ENCODE data around the gene BHLHA15.

BHLHA15 gene

DNA sequence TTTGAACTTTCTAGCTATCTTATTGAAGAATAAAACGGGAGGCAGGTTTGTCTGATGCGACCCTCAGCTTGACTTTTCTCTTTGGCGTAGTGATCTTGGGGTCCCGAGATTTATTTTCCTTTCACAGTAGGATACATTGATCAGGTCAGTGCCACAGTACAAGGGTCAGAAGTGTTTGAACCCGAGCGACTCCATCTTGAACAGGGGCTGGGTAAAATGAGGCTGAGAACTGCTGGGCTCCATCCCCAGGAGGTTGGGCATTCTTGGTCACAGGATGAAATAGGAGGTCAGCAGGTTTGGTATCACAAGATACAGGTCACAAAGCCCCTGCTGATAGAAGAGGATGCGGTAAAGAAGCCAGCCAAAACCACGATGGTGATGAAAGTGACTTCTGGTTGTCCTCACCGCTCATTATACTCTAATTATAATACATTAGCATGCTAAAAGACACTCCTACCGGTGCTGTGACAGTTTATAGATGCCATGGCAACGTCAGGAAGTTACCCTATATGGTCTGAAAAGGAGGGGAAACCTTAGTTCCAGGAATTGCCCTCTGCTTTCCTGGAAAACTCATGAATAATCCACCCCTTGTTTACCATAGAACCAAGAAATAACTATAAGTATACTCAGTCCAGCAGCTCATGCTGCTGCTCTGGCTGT is 43.8 kb downstream of the BHLHA15 start:
- TF ChIP-seq GABPA (IDR thresholded peaks at IDR 0.05; ENCODE audit: low read depth) (no peak), SPI1 (IDR thresholded peaks at IDR 0.05; ENCODE audit: borderline replicate concordance, low read depth) (no peak), REST (IDR thresholded peaks at IDR 0.05; ENCODE audit: insufficient replicate concordance, low read depth) (no peak), POLR2AphosphoS5 (IDR thresholded peaks at IDR 0.05; ENCODE audit: low read depth) (no peak)
- TF ChIP-seq, protein P1, sequence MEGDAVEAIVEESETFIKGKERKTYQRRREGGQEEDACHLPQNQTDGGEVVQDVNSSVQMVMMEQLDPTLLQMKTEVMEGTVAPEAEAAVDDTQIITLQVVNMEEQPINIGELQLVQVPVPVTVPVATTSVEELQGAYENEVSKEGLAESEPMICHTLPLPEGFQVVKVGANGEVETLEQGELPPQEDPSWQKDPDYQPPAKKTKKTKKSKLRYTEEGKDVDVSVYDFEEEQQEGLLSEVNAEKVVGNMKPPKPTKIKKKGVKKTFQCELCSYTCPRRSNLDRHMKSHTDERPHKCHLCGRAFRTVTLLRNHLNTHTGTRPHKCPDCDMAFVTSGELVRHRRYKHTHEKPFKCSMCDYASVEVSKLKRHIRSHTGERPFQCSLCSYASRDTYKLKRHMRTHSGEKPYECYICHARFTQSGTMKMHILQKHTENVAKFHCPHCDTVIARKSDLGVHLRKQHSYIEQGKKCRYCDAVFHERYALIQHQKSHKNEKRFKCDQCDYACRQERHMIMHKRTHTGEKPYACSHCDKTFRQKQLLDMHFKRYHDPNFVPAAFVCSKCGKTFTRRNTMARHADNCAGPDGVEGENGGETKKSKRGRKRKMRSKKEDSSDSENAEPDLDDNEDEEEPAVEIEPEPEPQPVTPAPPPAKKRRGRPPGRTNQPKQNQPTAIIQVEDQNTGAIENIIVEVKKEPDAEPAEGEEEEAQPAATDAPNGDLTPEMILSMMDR (IDR thresholded peaks at IDR 0.05; ENCODE audit: insufficient read depth, low read length) = no peak
- DNase-seq (ENCODE audit: low read depth in 1 of 2, low spot score in 1 of 2) = no peak
- Histone ChIP-seq H3K27ac (replicated peaks) (no peak overlapping the region), H3K4me3 (replicated peaks; ENCODE audit: insufficient read depth, low read length) (no peak overlapping the region), H3K27me3 (ENCODE audit: insufficient read depth, poor library complexity, severe bottlenecking) (no peaks in the 10 kb centered on the region)

DNA sequence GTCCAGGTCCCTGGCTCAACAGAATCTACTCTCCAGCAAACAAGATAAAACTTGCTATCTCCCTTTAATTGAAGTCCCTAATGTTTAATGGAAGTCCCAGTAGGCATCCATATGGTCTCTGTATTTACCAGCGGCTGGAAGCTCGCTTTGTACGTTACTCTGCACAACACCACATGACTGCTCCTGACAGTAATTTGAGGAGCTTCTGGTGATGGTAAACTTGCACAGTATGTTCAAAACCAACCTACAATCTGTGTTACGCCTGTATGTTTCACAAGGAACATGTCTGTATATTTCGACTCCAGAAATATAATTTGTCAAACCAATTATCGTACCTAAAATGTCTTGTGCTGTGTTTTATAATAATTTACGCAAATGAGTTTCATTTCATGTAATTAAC is 45.2 kb downstream of the BHLHA15 start:
- Histone ChIP-seq H3K4me3 (replicated peaks; ENCODE audit: insufficient read depth, low read length) (no peak overlapping the region), H3K27me3 (ENCODE audit: insufficient read depth, poor library complexity, severe bottlenecking) (no peaks in the 10 kb centered on the region), H3K27ac (replicated peaks) (no peak overlapping the region)
- no peak for DNase-seq (ENCODE audit: low read depth in 1 of 2, low spot score in 1 of 2)
- TF ChIP-seq SPI1 (IDR thresholded peaks at IDR 0.05; ENCODE audit: borderline replicate concordance, low read depth) (no peak), POLR2AphosphoS5 (IDR thresholded peaks at IDR 0.05; ENCODE audit: low read depth) (no peak), REST (IDR thresholded peaks at IDR 0.05; ENCODE audit: insufficient replicate concordance, low read depth) (no peak), GABPA (IDR thresholded peaks at IDR 0.05; ENCODE audit: low read depth) (no peak)
- TF ChIP-seq, protein P1 (IDR thresholded peaks at IDR 0.05; ENCODE audit: insufficient read depth, low read length) = no peak

DNA sequence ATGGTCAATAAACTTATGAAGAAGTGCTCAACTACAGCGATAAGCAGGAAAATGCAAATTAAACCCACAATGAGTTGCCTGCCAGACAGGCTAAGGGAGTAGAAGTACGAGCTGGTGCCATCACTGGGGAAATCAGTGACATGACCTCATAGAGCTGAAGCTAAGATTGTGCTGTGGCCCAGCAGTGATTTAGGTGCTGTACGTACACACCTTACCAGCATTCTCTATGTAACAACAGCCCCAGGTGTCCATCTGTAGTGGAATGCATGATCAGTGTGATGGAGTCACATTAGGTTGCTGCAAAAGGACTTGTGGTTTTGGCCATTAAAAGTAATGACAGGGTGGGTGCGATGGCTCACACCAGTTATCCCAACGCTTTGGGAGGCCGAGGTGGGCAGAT is 46.5 kb downstream of the BHLHA15 start:
- H3K4me3 ChIP-seq (replicated peaks; ENCODE audit: insufficient read depth, low read length) = no peak overlapping the region
- no peak for TF ChIP-seq POLR2AphosphoS5 (IDR thresholded peaks at IDR 0.05; ENCODE audit: low read depth)
- TF ChIP-seq GABPA (IDR thresholded peaks at IDR 0.05; ENCODE audit: low read depth) = no peak
- no peak for TF ChIP-seq REST (IDR thresholded peaks at IDR 0.05; ENCODE audit: insufficient replicate concordance, low read depth)
- TF ChIP-seq SPI1 (IDR thresholded peaks at IDR 0.05; ENCODE audit: borderline replicate concordance, low read depth) = no peak
- TF ChIP-seq, protein P1 (IDR thresholded peaks at IDR 0.05; ENCODE audit: insufficient read depth, low read length) = no peak
- no peak overlapping the region for H3K27ac ChIP-seq (replicated peaks)
- H3K27me3 ChIP-seq (ENCODE audit: insufficient read depth, poor library complexity, severe bottlenecking) = no peaks in the 10 kb centered on the region
- DNase-seq (ENCODE audit: low read depth in 1 of 2, low spot score in 1 of 2) = no peak

Data from HL-60 (cell line).